Eye (tissue), 1 donor: Measurements from ENCODE around the gene DDN.

Experiments
- DNase-seq: peaks from one replicate; pipeline ENCODE4 v3.0.0-alpha.2; 2015

DDN gene

GRCh38 chr12:49030714-49031572 is 31.8 kb upstream of the DDN start:
- no peak for DNase-seq

- no peak for DNase-seq
These were observed 30.9 kb upstream of the DDN start for GRCh38 chr12:49030119-49030518.

- no peak for DNase-seq
These were observed 29.6 kb upstream of the DDN start for GRCh38 chr12:49028666-49029275.

- no peak for DNase-seq
These were observed 28.8 kb upstream of the DDN start for GRCh38 chr12:49027846-49028555.

DNA sequence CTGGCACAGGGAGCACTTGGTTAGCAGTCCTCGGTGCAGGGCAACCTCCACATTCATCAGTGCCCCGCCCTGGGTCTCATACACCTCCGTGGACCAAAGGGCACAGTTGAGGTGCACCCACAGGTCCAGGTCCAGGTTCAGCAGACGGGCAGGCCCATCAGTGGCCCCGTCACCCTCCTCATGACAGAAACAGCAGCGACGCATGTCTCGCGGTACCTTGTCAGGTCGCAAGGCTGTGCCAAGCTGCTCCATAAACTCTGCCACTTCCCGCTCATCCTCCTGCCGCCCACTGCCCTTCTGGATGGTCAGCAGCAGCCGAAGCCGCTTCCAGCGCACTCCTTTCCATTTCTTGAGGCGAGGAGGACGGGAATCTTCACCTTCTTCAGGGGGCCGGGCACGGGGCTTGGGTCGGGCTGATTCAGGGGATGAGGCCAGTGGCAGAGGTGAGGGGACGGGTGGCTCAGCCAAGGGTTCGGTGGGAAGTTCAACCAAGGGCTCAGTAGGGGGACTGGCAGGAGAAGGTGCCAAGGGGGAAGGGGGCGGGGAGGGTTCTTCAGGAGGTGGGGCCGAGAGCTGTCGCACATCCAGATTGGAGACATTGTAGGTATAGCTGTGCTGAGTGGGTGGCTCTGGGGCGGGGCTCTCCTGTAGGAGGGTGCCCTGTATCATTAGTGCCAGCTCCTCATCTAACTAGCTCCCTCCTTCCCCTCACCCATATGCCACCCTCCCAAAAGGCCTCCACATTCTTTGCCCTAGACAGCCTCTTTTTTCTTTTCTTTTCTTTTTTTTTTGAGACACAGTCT is 27.7 kb upstream of the DDN start:
- DNase-seq: no peak

GRCh38 chr12:49026101-49026500 is 26.9 kb upstream of the DDN start:
- DNase-seq: no peak

- no peak for DNase-seq
These were observed 26.3 kb upstream of the DDN start for GRCh38 chr12:49025463-49025862.

GRCh38 chr12:49024543-49024942 is 25.4 kb upstream of the DDN start:
- no peak for DNase-seq

DNA sequence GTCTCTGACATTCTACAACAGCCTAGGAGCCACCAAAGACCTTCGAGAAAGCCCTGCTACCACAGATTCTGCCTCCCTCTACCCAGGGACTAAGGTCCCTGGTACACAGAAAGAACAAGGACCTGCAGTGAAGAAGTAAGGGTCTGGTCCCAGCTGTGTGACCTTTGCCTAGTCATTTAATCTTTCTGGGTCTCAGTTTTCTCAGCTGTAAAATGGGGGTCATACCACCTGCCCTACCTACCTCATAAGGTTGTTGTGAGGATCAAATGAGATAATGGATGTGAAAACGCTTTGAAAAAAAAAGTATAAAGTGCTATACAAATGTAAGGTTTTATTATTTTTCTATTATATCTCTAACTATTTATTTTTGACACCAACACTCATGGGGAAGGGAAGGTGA is 24.6 kb upstream of the DDN start:
- no peak for DNase-seq

GRCh38 chr12:49022558-49023178 is 23.5 kb upstream of the DDN start:
- no peak for DNase-seq

- DNase-seq: no peak
These were observed 22.2 kb upstream of the DDN start for GRCh38 chr12:49021292-49021915.

DNA sequence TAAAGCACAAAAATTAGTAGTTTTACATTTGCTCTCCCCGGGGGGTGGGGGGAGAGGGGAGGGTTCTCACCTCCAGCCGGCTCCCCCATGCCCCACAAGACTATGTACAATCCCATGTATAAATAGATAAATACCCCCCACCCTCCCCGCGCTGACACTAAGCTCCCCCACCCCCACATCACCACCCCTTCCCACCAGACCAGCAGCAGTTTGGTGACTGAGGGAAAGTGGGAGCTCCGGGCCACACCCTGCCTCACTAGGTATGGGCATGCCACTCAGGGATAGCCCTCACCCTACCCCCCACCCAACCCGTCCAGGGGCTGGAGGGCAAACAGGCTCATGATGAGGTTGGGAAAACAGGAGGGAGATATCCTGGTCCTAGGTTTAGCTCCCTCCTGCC is 21.3 kb upstream of the DDN start:
- DNase-seq: no peak

DNA sequence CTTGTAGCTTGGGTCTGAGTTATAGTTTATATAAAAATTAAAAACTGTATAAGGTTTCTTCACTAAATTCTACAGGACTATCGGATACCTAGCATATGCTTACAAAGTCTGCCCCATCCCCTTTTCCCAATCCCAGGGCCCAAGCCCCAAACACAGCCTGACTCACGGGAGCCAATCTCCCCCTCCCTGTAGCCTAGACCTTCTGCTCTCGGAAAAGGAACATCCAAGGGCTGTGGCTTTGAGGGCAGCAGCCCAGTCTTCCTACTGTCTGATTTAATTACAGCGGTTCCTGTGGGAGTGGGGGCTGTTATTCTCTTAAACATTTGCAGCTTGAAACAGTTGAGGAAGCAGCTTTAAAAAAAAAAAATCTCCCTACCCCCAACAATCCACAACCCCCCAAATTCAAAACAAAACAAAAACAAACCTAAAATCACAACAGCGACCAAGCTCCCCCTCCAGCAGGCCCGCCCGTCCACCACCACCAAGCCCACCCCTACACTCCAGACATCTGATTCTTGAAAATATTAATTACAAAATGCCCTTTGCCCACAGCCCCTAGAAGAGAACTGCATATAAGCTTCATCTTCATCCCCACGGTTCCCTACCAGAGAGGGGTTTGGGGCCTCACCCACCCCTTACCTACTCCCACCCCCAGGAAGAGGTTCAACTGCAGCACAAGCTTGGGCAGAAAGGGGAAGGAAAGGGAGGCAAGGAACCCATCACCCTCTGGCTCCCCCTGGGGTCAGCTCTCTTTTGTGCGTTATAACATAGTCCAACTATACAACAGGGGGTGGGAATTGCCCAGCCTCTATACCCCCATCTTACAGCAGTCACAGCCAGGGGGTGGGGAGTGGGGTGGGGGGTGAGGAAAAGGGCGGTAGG is 20.5 kb upstream of the DDN start:
- DNase-seq: peak; percentile 33

GRCh38 chr12:49019120-49019430 is 19.9 kb upstream of the DDN start:
- DNase-seq: no peak

DNA sequence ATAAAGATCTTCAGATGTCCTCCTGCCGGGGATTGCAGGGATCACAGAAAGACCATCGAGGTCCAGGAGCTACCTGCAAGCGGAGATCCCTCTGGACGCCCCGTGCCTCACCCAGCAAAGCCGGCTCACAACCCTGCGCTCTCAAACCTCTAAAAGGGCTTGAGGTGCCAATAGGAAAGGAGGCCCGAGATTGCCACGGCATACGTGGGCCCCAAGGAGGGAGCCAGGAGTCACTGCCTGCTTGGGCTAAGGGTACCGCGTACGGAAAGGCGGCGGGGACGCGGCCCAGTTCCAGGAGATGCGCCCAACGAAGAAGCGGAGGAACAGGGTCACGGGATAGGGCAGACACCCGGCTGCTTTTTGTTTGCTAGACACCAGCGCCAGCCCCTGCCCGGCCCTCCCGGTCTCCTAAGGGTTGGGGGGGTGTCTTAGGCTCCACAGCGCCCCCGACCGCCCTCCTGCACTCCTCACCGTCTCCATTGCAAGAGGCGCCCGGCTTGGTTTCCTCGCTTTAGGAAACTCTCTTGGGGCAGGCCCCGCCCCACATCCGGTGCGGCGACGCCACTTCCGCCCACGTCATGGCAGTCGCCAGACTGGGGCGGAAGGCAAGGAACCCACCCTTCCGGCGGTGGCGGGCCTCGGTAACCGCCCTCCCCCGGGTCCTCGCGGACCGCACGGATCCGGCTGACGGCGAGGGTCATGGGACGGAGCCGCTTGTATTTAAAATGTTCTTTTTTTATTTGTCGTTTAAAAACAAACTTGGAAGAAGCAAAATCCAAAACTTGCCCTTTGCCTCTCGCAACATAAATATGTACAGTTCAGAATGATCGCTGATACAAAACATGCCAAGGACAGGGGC is 19.3 kb upstream of the DDN start, which contains the start of gene PRKAG1:
Gene PRKAG1, minus strand, starts transcription at position 516 of the 859 bp plus-strand sequence. Its CDS starts 36 bp downstream, at position 480.
- peak; percentile 98 for DNase-seq

DNA sequence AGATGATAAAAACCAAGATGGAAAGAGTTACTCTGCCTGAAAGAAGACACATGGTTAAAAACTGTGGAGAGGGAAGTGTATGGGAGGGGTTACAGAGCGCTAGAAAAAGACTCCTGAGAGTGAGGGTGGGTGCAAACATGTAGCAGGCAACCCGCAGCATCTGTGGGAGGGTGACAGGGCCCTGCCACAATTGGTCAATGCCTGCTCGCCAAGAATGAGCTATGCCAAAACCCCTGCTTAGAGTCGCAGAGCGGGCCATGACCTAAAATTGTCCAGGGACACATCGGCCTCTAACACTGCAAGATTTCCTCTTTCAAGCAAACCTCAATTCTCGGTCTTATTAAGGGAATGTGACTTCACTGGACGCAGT is 18.7 kb upstream of the DDN start:
- no peak for DNase-seq

DNA sequence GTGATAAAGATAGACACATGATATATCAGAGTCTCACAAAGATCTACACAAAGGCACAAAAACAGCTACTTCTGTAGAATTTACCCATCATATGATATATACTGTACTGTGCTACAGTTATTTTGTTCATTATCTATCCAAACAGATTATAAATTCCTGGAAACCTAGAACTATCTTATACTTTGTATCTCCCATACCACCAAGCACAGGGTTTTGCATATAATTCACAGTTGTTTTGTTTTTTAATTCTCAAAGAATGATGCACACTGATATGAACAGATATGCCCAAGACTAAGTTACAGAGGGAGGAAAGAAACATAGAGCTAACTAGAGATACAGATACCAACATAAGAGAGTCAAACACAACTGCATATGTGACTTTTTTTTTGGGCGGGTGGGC is 16.0 kb upstream of the DDN start:
- DNase-seq: no peak

DNA sequence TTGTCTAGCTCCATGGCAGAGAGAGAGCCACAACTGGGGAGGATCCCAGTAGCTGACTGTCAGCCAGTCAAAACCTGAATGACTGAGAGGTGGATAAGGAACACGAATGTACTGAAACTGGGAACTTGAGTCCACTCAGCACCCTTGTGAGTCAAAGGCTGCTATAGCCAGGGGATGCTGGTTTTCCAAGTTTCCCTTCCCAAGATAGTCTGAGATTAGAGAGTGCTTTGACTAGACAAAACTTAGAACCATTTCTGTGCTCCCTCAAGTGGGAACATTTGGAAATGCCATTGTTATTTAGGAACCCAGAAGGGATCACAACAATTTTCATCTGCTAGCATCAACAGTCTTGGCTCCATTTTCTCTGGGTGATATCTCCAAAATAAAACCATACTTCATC is 15.4 kb upstream of the DDN start:
- no peak for DNase-seq

GRCh38 chr12:49013428-49013827 is 14.3 kb upstream of the DDN start:
- DNase-seq: no peak

DNA sequence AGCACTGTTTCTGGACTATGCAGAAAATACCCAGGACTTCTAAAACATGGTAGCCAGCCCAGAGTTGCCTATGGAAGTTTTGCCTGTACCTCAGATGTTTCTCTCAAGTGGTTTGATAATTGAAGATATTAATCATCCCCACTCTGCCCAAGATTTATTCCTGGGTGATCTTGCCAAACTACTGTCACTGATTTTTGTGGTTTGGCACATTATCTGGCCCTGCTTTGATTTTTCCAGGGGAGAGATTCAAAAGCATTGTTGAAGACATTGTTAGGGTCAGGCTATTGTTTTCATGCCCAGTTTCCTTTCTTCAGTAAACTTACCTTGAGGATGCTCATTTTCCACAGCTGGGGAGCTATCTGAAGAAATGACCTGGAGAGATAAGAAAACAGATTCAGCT is 13.6 kb upstream of the DDN start:
- no peak for DNase-seq
